GM12878 (cell line): ENCODE measurements around the gene HS6ST3. TPM values are rescaled to one million over a fixed set of nuclear protein-coding genes. Genes with fewer than 3 reads are reported as not detected.

Source experiments
- BHLHE40 ChIP-seq, 2 experiments: fragments of 450-650 bp in 1 of 2; IDR thresholded peaks; 2 replicates each; pipeline ENCODE4 v1.6.1; 2011 to 2017; ENCODE audit warnings: low read depth in 2 of 2, borderline replicate concordance in 1 of 2, improper control_type of control experiment in 1 of 2, low read length in 1 of 2, mild to moderate bottlenecking in 1 of 2
- BMI1 ChIP-seq: fragments of 450-650 bp; IDR thresholded peaks from 2 replicates; pipeline ENCODE4 v1.6.1; 2016; ENCODE audit warnings: mild to moderate bottlenecking, moderate library complexity, borderline replicate concordance
- CEBPB ChIP-seq, 2 experiments: fragments of 150-350 bp in 1 of 2; IDR thresholded peaks; 2 replicates each; pipeline ENCODE4 v1.6.1; 2012 to 2014; ENCODE audit warnings: low read depth in 2 of 2, low read length in 2 of 2, borderline replicate concordance in 1 of 2, inconsistent platforms in 1 of 2
- HDAC6 ChIP-seq: fragments of 200-600 bp; sonication (generic); IDR thresholded peaks from one replicate; pipeline ENCODE4 v1.8.0; 2017; ENCODE audit warnings: antibody characterized with exemption; ENCODE audit not compliant: unreplicated experiment
- IKZF1 ChIP-seq: fragments of 450-650 bp; conservative IDR thresholded peaks from 2 replicates; pipeline ENCODE4 v1.6.1; 2017; ENCODE audit warnings: antibody characterized with exemption, mild to moderate bottlenecking
- IRF4 ChIP-seq: IDR thresholded peaks from 2 replicates; pipeline ENCODE4 v1.6.1; 2011; ENCODE audit warnings: low read depth, low read length
- MXI1 ChIP-seq: fragments of 150-350 bp; IDR thresholded peaks from 2 replicates; pipeline ENCODE4 v1.6.1; 2011; ENCODE audit warnings: low read depth, mild to moderate bottlenecking, inconsistent platforms, low read length, improper control_type of control experiment
- POU2F2 ChIP-seq: IDR thresholded peaks from 3 replicates; pipeline ENCODE4 v1.6.1; 2011; ENCODE audit warnings: low read depth, mild to moderate bottlenecking, low read length, borderline replicate concordance
- RBBP5 ChIP-seq: fragments of 200-600 bp; sonication (generic); conservative IDR thresholded peaks from 2 replicates; pipeline ENCODE4 v1.6.1; 2016
- SMC3 ChIP-seq: IDR thresholded peaks from 2 replicates; pipeline ENCODE4 v1.6.1; 2011; ENCODE audit warnings: low read length, improper control_type of control experiment, borderline replicate concordance
- ZNF384 ChIP-seq: IDR thresholded peaks from 2 replicates; pipeline ENCODE4 v1.6.1; 2012; ENCODE audit warnings: low read depth, mild to moderate bottlenecking, low read length, improper control_type of control experiment, borderline replicate concordance
- polyA plus RNA-seq, 11 experiments: library from polyadenylated mRNA; depleted of rRNA in 4 of 11; unstranded in 6 of 11; stranded (reverse) in 5 of 11; fragments of >200 nt; fragmentation: Nextera tagmentation in 4 of 11; fragmentation: Illumina TruSeq in 1 of 11; extraction: Ambion mirVana in 4 of 11; extraction: Trizol in 1 of 11; gene quantifications; 1 replicate in 1 of 11; 2 replicates in 10 of 11; pipeline versions ENCODE4 v1.2.1 to v1.2.3, GENCODE V29; 2011 to 2016; ENCODE audit warnings: inconsistent platforms in 2 of 11, missing spikeins in 2 of 11, low read depth in 1 of 11
- total RNA-seq, 4 experiments: library from RNA; depleted of rRNA in 3 of 4; stranded (reverse); fragments of >200 nt in 3 of 4; fragmentation: Illumina TruSeq in 1 of 4; extraction: Trizol in 1 of 4; gene quantifications; 2 replicates each; pipeline versions ENCODE4 v1.2.1 to v1.2.3, GENCODE V29; 2013 to 2021
- TF ChIP-seq, protein P1 (sequence below): fragments of 450-650 bp; formaldehyde crosslinking; IDR thresholded peaks from 2 replicates; pipeline ENCODE4 v1.4.0; 2020; ENCODE audit warnings: mild to moderate bottlenecking, moderate library complexity
- TF ChIP-seq, protein P2 (sequence below): fragments of 450-650 bp; IDR thresholded peaks from 2 replicates; pipeline ENCODE4 v1.6.1; 2017; ENCODE audit warnings: borderline replicate concordance
- TF ChIP-seq, protein P3 (sequence below): IDR thresholded peaks from 2 replicates; pipeline ENCODE4 v1.6.1; 2012; ENCODE audit warnings: improper control_type of control experiment, low read depth, low read length; ENCODE audit not compliant: insufficient replicate concordance

HS6ST3 gene
- total and polyA plus RNA-seq, 10 of the 15 experiments (the other 5 are each of a cell fraction or from before 2014, with no cell fraction given) = under 0.01 to 2.9 TPM; not detected in 8

DNA sequence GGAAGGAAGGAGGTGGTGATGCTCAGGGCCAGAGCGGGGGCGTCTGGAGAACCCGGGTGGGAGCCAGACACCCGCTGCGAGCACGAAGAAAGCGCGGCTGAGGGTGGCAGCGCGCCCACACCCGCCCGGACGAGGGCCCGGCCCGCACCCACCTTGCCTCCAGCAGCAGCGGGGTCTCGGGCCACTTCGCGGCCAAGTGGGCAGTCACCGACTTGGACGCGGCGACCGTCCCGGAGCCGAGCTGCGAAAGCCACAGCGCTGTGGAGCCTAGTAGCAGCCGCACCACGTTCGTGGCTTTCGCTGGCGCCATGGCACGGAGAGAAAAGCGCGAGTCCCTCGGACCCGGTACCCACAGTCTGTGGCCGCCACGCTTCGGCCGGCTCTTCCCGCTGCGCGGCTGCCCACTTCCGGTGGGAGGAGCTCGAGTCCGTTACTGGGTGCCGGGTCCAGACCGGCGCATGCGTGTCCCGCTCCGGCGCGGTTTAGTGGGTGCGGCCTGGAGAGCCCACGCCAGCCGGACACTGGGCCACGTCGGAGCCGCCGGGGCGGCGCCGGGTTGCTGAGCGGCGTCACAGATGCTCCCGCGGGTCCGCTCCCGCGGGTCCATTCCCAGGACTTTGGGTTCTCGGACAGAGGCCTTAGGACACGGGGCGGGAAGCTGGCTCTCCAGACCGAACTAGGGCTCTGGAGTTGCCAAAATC lies 36.8 kb upstream of the HS6ST3 start, which contains the start of gene UGGT2 (continued):
- no peak for TF ChIP-seq HDAC6
- TF ChIP-seq, protein P1, sequence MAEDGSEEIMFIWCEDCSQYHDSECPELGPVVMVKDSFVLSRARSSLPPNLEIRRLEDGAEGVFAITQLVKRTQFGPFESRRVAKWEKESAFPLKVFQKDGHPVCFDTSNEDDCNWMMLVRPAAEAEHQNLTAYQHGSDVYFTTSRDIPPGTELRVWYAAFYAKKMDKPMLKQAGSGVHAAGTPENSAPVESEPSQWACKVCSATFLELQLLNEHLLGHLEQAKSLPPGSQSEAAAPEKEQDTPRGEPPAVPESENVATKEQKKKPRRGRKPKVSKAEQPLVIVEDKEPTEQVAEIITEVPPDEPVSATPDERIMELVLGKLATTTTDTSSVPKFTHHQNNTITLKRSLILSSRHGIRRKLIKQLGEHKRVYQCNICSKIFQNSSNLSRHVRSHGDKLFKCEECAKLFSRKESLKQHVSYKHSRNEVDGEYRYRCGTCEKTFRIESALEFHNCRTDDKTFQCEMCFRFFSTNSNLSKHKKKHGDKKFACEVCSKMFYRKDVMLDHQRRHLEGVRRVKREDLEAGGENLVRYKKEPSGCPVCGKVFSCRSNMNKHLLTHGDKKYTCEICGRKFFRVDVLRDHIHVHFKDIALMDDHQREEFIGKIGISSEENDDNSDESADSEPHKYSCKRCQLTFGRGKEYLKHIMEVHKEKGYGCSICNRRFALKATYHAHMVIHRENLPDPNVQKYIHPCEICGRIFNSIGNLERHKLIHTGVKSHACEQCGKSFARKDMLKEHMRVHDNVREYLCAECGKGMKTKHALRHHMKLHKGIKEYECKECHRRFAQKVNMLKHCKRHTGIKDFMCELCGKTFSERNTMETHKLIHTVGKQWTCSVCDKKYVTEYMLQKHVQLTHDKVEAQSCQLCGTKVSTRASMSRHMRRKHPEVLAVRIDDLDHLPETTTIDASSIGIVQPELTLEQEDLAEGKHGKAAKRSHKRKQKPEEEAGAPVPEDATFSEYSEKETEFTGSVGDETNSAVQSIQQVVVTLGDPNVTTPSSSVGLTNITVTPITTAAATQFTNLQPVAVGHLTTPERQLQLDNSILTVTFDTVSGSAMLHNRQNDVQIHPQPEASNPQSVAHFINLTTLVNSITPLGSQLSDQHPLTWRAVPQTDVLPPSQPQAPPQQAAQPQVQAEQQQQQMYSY (CRISPR knock-in tag) = no peak
- TF ChIP-seq IKZF1 = peak; percentile 68
- 0 out of 2 replicates have a peak, but pooled peaks have one; percentile 67 for TF ChIP-seq RBBP5
- 0 out of 2 replicates have a peak, but pooled peaks have one; percentile 27 for TF ChIP-seq IRF4
- no peak; the same call in 2 of the 3 replicates for TF ChIP-seq POU2F2
- TF ChIP-seq CEBPB (IDR thresholded peaks at IDR 0.05; ENCODE audit: borderline replicate concordance in 1 of 2, low read depth in 2 of 2, low read length in 2 of 2) = no peak
- TF ChIP-seq, protein P2, sequence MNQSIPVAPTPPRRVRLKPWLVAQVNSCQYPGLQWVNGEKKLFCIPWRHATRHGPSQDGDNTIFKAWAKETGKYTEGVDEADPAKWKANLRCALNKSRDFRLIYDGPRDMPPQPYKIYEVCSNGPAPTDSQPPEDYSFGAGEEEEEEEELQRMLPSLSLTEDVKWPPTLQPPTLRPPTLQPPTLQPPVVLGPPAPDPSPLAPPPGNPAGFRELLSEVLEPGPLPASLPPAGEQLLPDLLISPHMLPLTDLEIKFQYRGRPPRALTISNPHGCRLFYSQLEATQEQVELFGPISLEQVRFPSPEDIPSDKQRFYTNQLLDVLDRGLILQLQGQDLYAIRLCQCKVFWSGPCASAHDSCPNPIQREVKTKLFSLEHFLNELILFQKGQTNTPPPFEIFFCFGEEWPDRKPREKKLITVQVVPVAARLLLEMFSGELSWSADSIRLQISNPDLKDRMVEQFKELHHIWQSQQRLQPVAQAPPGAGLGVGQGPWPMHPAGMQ = no peak
- TF ChIP-seq BHLHE40 (IDR thresholded peaks at IDR 0.05; ENCODE audit: borderline replicate concordance in 1 of 2, low read depth in 2 of 2, low read length in 1 of 2) = peak in 1 of 2 experiments; percentile 55; a peak in 2 of 4 replicates
- TF ChIP-seq ZNF384 = no peak
- no peak for TF ChIP-seq BMI1
- peak; percentile 64; the same call in 1 of the 2 replicates for TF ChIP-seq MXI1
- TF ChIP-seq, protein P3, sequence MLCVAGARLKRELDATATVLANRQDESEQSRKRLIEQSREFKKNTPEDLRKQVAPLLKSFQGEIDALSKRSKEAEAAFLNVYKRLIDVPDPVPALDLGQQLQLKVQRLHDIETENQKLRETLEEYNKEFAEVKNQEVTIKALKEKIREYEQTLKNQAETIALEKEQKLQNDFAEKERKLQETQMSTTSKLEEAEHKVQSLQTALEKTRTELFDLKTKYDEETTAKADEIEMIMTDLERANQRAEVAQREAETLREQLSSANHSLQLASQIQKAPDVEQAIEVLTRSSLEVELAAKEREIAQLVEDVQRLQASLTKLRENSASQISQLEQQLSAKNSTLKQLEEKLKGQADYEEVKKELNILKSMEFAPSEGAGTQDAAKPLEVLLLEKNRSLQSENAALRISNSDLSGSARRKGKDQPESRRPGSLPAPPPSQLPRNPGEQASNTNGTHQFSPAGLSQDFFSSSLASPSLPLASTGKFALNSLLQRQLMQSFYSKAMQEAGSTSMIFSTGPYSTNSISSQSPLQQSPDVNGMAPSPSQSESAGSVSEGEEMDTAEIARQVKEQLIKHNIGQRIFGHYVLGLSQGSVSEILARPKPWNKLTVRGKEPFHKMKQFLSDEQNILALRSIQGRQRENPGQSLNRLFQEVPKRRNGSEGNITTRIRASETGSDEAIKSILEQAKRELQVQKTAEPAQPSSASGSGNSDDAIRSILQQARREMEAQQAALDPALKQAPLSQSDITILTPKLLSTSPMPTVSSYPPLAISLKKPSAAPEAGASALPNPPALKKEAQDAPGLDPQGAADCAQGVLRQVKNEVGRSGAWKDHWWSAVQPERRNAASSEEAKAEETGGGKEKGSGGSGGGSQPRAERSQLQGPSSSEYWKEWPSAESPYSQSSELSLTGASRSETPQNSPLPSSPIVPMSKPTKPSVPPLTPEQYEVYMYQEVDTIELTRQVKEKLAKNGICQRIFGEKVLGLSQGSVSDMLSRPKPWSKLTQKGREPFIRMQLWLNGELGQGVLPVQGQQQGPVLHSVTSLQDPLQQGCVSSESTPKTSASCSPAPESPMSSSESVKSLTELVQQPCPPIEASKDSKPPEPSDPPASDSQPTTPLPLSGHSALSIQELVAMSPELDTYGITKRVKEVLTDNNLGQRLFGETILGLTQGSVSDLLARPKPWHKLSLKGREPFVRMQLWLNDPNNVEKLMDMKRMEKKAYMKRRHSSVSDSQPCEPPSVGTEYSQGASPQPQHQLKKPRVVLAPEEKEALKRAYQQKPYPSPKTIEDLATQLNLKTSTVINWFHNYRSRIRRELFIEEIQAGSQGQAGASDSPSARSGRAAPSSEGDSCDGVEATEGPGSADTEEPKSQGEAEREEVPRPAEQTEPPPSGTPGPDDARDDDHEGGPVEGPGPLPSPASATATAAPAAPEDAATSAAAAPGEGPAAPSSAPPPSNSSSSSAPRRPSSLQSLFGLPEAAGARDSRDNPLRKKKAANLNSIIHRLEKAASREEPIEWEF = no peak
- no peak for TF ChIP-seq SMC3
